Immature natural killer cell (primary cell): Measurements from ENCODE around the gene HOATZ. TPM values are rescaled to one million over a fixed set of nuclear protein-coding genes. Genes with fewer than 3 reads are reported as not detected.

Source experiments
- DNase-seq, 3 donors: peaks; one replicate each; pipeline ENCODE4 v3.0.0; 2022; ENCODE audit warnings: mixed read lengths in 1 of 3
- H3K27ac Mint-ChIP-seq, 6 donors: one replicate each; pipeline ENCODE4 v1.8.0; 2020; ENCODE audit warnings: mixed read lengths in 6 of 6, mild to moderate bottlenecking in 5 of 6, inconsistent platforms in 4 of 6, moderate library complexity in 3 of 6
- H3K27me3 Mint-ChIP-seq, 3 donors: one replicate each; pipeline ENCODE4 v1.8.0; 2020 to 2021; ENCODE audit warnings: low read depth in 3 of 3, mild to moderate bottlenecking in 3 of 3, mixed read lengths in 3 of 3, moderate library complexity in 3 of 3, inconsistent platforms in 1 of 3
- H3K36me3 Mint-ChIP-seq, 3 donors: one replicate each; pipeline ENCODE4 v1.8.0; 2020; ENCODE audit warnings: mixed read lengths in 3 of 3, inconsistent platforms in 2 of 3, mild to moderate bottlenecking in 2 of 3
- H3K4me1 Mint-ChIP-seq, 2 donors: one replicate each; pipeline ENCODE4 v1.8.0; 2020; ENCODE audit warnings: inconsistent platforms in 2 of 2, mild to moderate bottlenecking in 2 of 2, mixed read lengths in 2 of 2, moderate library complexity in 1 of 2
- H3K4me3 Mint-ChIP-seq, 5 donors: one replicate each; pipeline ENCODE4 v1.8.0; 2020; ENCODE audit warnings: mild to moderate bottlenecking in 5 of 5, mixed read lengths in 5 of 5, inconsistent platforms in 3 of 5, moderate library complexity in 3 of 5
- H3K9me3 Mint-ChIP-seq, 6 donors: one replicate each; pipeline ENCODE4 v1.8.0; 2020; ENCODE audit warnings: mild to moderate bottlenecking in 6 of 6, mixed read lengths in 6 of 6, inconsistent platforms in 4 of 6, moderate library complexity in 3 of 6
- polyA plus RNA-seq, 3 donors: library from polyadenylated mRNA; unstranded; fragments of 300-500 nt; fragmentation: Illumina TruSeq; gene quantifications; one replicate each; pipeline ENCODE4 v1.2.3, GENCODE V29; 2021

Gene HOATZ
- polyA plus RNA-seq, 3 donors from 2014 or later, result not detected

GRCh38 chr11:111582881-111583280, 68.3 kb downstream of the HOATZ start:
- Mint-ChIP-seq H3K4me1 (no peaks in the 10 kb centered on the region), H3K27ac (no peak overlapping the region), H3K4me3 (no peak overlapping the region), H3K36me3 (no peaks in the 10 kb centered on the region), H3K9me3 (no peaks in the 10 kb centered on the region), H3K27me3 (peaks cover 0 to 6% (median 0%) of the 10 kb centered on the region in 3 donors)
- DNase-seq, result no peak

GRCh38 chr11:111585371-111585770, 70.8 kb downstream of the HOATZ start:
- peaks cover 0 to 6% (median 0%) of the 10 kb centered on the region in 3 donors for H3K27me3 Mint-ChIP-seq
- no peak for DNase-seq
- H3K9me3 Mint-ChIP-seq, result no peaks in the 10 kb centered on the region
- no peak overlapping the region for H3K4me3 Mint-ChIP-seq
- H3K27ac Mint-ChIP-seq, result no peak overlapping the region
- H3K4me1 Mint-ChIP-seq, result no peaks in the 10 kb centered on the region
- no peaks in the 10 kb centered on the region for H3K36me3 Mint-ChIP-seq

GRCh38 chr11:111586388-111586831, 71.8 kb downstream of the HOATZ start:
- peak; percentile 43 to 59 (median 46) for DNase-seq
- H3K4me1 Mint-ChIP-seq, result no peaks in the 10 kb centered on the region
- no peaks in the 10 kb centered on the region for H3K36me3 Mint-ChIP-seq
- no peak overlapping the region for H3K27ac Mint-ChIP-seq
- no peaks in the 10 kb centered on the region for H3K9me3 Mint-ChIP-seq
- peaks cover 0 to 6% (median 0%) of the 10 kb centered on the region in 3 donors for H3K27me3 Mint-ChIP-seq
- H3K4me3 Mint-ChIP-seq, result no peak overlapping the region

Other genes with a start within 250 kb of the HOATZ start
- not detected for gene POU2AF3, start 216.2 kb upstream of the HOATZ start, polyA plus RNA-seq
- gene POU2AF1, start 135.5 kb upstream of the HOATZ start, polyA plus RNA-seq, result under 1 TPM in 1 of 3 donors, not detected in 2; 0.09 TPM
- not detected for gene BTG4, start 2.4 kb upstream of the HOATZ start, polyA plus RNA-seq
- gene LAYN, start 25.9 kb downstream of the HOATZ start, polyA plus RNA-seq, result 1 to 10 TPM in 1 of 3 donors, not detected in 2; 1.6 TPM
- gene SIK2, start 87.7 kb downstream of the HOATZ start, polyA plus RNA-seq, result under 1 TPM; 0.04 to 0.38 (median 0.13) TPM